Stimulated activated CD4-positive, alpha-beta T cell treated with anti-CD3 and anti-CD28 coated beads, TNF-alpha, amount 100 ng/mL, for 24 hours (primary cell): ENCODE measurements around the gene PSKH1.

Experiments used
- DNase-seq, 3 experiments: peaks; one replicate each; pipeline ENCODE4 v3.0.0-alpha.2; 2020; ENCODE audit warnings: low read depth in 3 of 3

Gene PSKH1

GRCh38 chr16:67865318-67865717 is 27.7 kb upstream of the PSKH1 start:
- no peak for DNase-seq

GRCh38 chr16:67868290-67868689 is 24.8 kb upstream of the PSKH1 start:
- DNase-seq: no peak

- no peak for DNase-seq
Observed at GRCh38 chr16:67869653-67870052, 23.4 kb upstream of the PSKH1 start.

GRCh38 chr16:67871256-67871655 is 21.8 kb upstream of the PSKH1 start:
- DNase-seq: no peak

- no peak for DNase-seq
Observed at GRCh38 chr16:67872131-67872630, 20.9 kb upstream of the PSKH1 start.

- DNase-seq: peak; percentile 81 to 86 (median 85)
Observed at GRCh38 chr16:67872631-67873434, 20.2 kb upstream of the PSKH1 start, which contains the start of gene EDC4. EDC4 (plus strand) TSS chr16:67873052; CDS start chr16:67873262, 210 bp downstream.

GRCh38 chr16:67873435-67874370 is 19.4 kb upstream of the PSKH1 start:
- DNase-seq: no peak

GRCh38 chr16:67874372-67874771 is 18.7 kb upstream of the PSKH1 start:
- no peak for DNase-seq

GRCh38 chr16:67877064-67877463 is 16.0 kb upstream of the PSKH1 start:
- no peak for DNase-seq

GRCh38 chr16:67878232-67878631 is 14.8 kb upstream of the PSKH1 start:
- no peak for DNase-seq

- DNase-seq: no peak
Observed at GRCh38 chr16:67878846-67879245, 14.2 kb upstream of the PSKH1 start.

GRCh38 chr16:67879462-67879861 is 13.6 kb upstream of the PSKH1 start:
- no peak for DNase-seq

- no peak for DNase-seq
Observed at GRCh38 chr16:67879936-67880335, 13.1 kb upstream of the PSKH1 start.

- no peak for DNase-seq
Observed at GRCh38 chr16:67880584-67880983, 12.5 kb upstream of the PSKH1 start.

- no peak for DNase-seq
Observed at GRCh38 chr16:67881621-67882161, 11.4 kb upstream of the PSKH1 start.

- DNase-seq: no peak
Observed at GRCh38 chr16:67882374-67883145, 10.5 kb upstream of the PSKH1 start.

- DNase-seq: no peak
Observed at GRCh38 chr16:67883146-67883871, 9.7 kb upstream of the PSKH1 start.

GRCh38 chr16:67883872-67884261 is 9.2 kb upstream of the PSKH1 start:
- DNase-seq: peak; percentile 49 to 67 (median 56)

- DNase-seq: no peak
Observed at GRCh38 chr16:67884684-67885083, 8.4 kb upstream of the PSKH1 start, which contains the start of gene NRN1L. NRN1L (plus strand) TSS chr16:67884885; CDS start chr16:67884904, 19 bp downstream.

GRCh38 chr16:67885545-67885944 is 7.5 kb upstream of the PSKH1 start:
- no peak for DNase-seq

GRCh38 chr16:67885976-67886375 is 7.1 kb upstream of the PSKH1 start:
- DNase-seq: no peak
